K562 (cell line): ENCODE results near the gene ZBTB49. TPM values are rescaled to one million over a fixed set of nuclear protein-coding genes. Genes with fewer than 3 reads are reported as not detected.

Experiments
- ADNP ChIP-seq: fragments of 200-800 bp; sonication (Bioruptor generic); IDR thresholded peaks from 2 replicates; pipeline ENCODE4 v1.6.1; 2016; ENCODE audit warnings: missing genetic modification characterization, missing compliant biosample characterization
- DIDO1 ChIP-seq: fragments of 450-650 bp; IDR thresholded peaks from 2 replicates; pipeline ENCODE4 v1.6.1; 2016; ENCODE audit warnings: low read depth, missing biosample characterization, missing genetic modification characterization
- FOXM1 ChIP-seq, 2 experiments: fragments of 450-650 bp in 1 of 2; sonication (generic) in 1 of 2; formaldehyde crosslinking in 1 of 2; IDR thresholded peaks; 2 replicates each; pipeline versions ENCODE4 v1.6.1 to v1.9.0; 2017 to 2022; ENCODE audit warnings: low read depth in 2 of 2, mild to moderate bottlenecking in 2 of 2, missing genetic modification reagents in 1 of 2, moderate library complexity in 1 of 2
- GABPB2 ChIP-seq: fragments of 250-450 bp; sonication (Bioruptor Pico); conservative IDR thresholded peaks from 2 replicates; pipeline ENCODE4 v1.5.1; 2021; ENCODE audit warnings: mild to moderate bottlenecking
- HNRNPH1 ChIP-seq: fragments of 200-400 bp; formaldehyde crosslinking; optimal IDR thresholded peaks from 2 replicates; pipeline ENCODE3; 2017; ENCODE audit warnings: low read depth, mild to moderate bottlenecking, low read length, moderate library complexity
- HOXB6 ChIP-seq: fragments of 250-450 bp; sonication (Bioruptor Pico); IDR thresholded peaks from 2 replicates; pipeline ENCODE4 v1.5.1; 2022; ENCODE audit warnings: mild to moderate bottlenecking, borderline replicate concordance
- NCOR1 ChIP-seq: fragments of 450-650 bp; IDR thresholded peaks from 2 replicates; pipeline ENCODE4 v1.6.1; 2016; ENCODE audit warnings: mild to moderate bottlenecking, moderate library complexity
- NR2C2 ChIP-seq, 2 experiments: fragments of 200-800 bp in 1 of 2; sonication (Bioruptor generic) in 1 of 2; sonication (generic) in 1 of 2; formaldehyde crosslinking in 1 of 2; IDR thresholded peaks; 2 replicates each; pipeline versions ENCODE4 v1.6.1 to v1.8.0; 2016 to 2022; ENCODE audit warnings: mild to moderate bottlenecking in 1 of 2, missing compliant biosample characterization in 1 of 2, missing genetic modification characterization in 1 of 2, missing genetic modification reagents in 1 of 2
- NR4A1 ChIP-seq, 2 experiments: fragments of 250-450 bp in 1 of 2; fragments of 450-650 bp in 1 of 2; sonication (Bioruptor Pico) in 1 of 2; IDR thresholded peaks; 2 replicates each; pipeline versions ENCODE4 v1.4.0 to v1.6.1; 2016 to 2020; ENCODE audit warnings: mild to moderate bottlenecking in 2 of 2, missing compliant biosample characterization in 1 of 2, missing genetic modification characterization in 1 of 2, moderate library complexity in 1 of 2
- TRIM24 ChIP-seq, 2 experiments: fragments of 450-650 bp; IDR thresholded peaks; 2 replicates each; pipeline ENCODE4 v1.6.1; 2016
- ZNF143 ChIP-seq: sonication (generic); formaldehyde crosslinking; IDR thresholded peaks from 2 replicates; pipeline ENCODE4 v1.9.0; 2022; ENCODE audit warnings: mild to moderate bottlenecking, missing genetic modification reagents
- ZNF274 ChIP-seq: IDR thresholded peaks from 2 replicates; pipeline ENCODE4 v1.6.1; 2011; ENCODE audit warnings: low read depth, mild to moderate bottlenecking, low read length, moderate library complexity, borderline replicate concordance
- ZNF311 ChIP-seq: fragments of 250-450 bp; sonication (Bioruptor Pico); IDR thresholded peaks from 2 replicates; pipeline ENCODE4 v1.4.0; 2020; ENCODE audit warnings: mild to moderate bottlenecking, moderate library complexity
- ZNF766 ChIP-seq: fragments of 200-800 bp; sonication (Bioruptor generic); conservative IDR thresholded peaks from 2 replicates; pipeline ENCODE4 v1.6.1; 2016; ENCODE audit warnings: missing genetic modification characterization, missing compliant biosample characterization
- polyA plus RNA-seq, 8 experiments: library from polyadenylated mRNA; depleted of rRNA in 4 of 8; stranded (reverse) in 5 of 8; unstranded in 3 of 8; fragments of >200 nt; fragmentation: Nextera tagmentation in 2 of 8; fragmentation: Illumina TruSeq in 1 of 8; extraction: Ambion mirVana in 2 of 8; extraction: Trizol in 1 of 8; gene quantifications; 2 replicates each; pipeline versions ENCODE4 v1.2.1 to v1.2.3, GENCODE V29; 2011 to 2014; ENCODE audit warnings: inconsistent platforms in 1 of 8, missing spikeins in 1 of 8
- total RNA-seq, 7 experiments: library from RNA; depleted of rRNA in 6 of 7; stranded (reverse); fragments of >200 nt in 6 of 7; fragmentation: Illumina TruSeq in 2 of 7; extraction: Trizol in 2 of 7; gene quantifications; 2 replicates each; pipeline versions ENCODE4 v1.2.1 to v1.2.3, GENCODE V29; 2011 to 2021; ENCODE audit warnings: low replicate concordance in 1 of 7
- TF ChIP-seq, protein P1 (sequence below): fragments of 450-650 bp; IDR thresholded peaks from 2 replicates; pipeline ENCODE4 v1.6.1; 2017; ENCODE audit warnings: antibody characterized with exemption
- TF ChIP-seq, protein P2 (sequence below): fragments of 450-650 bp; formaldehyde crosslinking; IDR thresholded peaks from 2 replicates; pipeline ENCODE4 v1.4.0; 2022; ENCODE audit warnings: missing genetic modification characterization
- TF ChIP-seq, protein P3 (sequence below): sonication (generic); formaldehyde crosslinking; IDR thresholded peaks from 2 replicates; pipeline ENCODE4 v1.8.0; 2022; ENCODE audit warnings: missing genetic modification reagents, mild to moderate bottlenecking, borderline replicate concordance
- TF ChIP-seq, protein P4 (sequence below): sonication (generic); formaldehyde crosslinking; IDR thresholded peaks from 2 replicates; pipeline ENCODE4 v1.4.0; 2020; ENCODE audit warnings: mild to moderate bottlenecking, missing genetic modification reagents

The ZBTB49 gene
- total and polyA plus RNA-seq, 9 of the 15 experiments (the other 6 are each of a cell fraction or from before 2014, with no cell fraction given): 0.49 to 8.0 (median 4.2) TPM

GRCh38 chr4:4296283-4296846, 6.3 kb downstream of the ZBTB49 start (continued):
- TF ChIP-seq, protein P1, sequence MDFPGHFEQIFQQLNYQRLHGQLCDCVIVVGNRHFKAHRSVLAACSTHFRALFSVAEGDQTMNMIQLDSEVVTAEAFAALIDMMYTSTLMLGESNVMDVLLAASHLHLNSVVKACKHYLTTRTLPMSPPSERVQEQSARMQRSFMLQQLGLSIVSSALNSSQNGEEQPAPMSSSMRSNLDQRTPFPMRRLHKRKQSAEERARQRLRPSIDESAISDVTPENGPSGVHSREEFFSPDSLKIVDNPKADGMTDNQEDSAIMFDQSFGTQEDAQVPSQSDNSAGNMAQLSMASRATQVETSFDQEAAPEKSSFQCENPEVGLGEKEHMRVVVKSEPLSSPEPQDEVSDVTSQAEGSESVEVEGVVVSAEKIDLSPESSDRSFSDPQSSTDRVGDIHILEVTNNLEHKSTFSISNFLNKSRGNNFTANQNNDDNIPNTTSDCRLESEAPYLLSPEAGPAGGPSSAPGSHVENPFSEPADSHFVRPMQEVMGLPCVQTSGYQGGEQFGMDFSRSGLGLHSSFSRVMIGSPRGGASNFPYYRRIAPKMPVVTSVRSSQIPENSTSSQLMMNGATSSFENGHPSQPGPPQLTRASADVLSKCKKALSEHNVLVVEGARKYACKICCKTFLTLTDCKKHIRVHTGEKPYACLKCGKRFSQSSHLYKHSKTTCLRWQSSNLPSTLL: no peak
- TF ChIP-seq NCOR1 (no peak), ZNF274 (no peak), HNRNPH1 (no peak), FOXM1 (IDR thresholded peaks at IDR 0.05; ENCODE audit: low read depth) (no peak), FOXM1 (CRISPR knock-in tag; IDR thresholded peaks at IDR 0.05; ENCODE audit: low read depth) (no peak), NR2C2 (CRISPR knock-in tag; IDR thresholded peaks at IDR 0.05) (no peak), NR2C2 (tag; IDR thresholded peaks at IDR 0.05) (no peak), ZNF143 (CRISPR knock-in tag) (no peak), ADNP (tag) (no peak), ZNF766 (CRISPR knock-in tag) (peak; percentile 51; the same call in 1 of the 2 replicates), NR4A1 (CRISPR knock-in tag; IDR thresholded peaks at IDR 0.05) (no peak), NR4A1 (tag; IDR thresholded peaks at IDR 0.05) (no peak), DIDO1 (tag) (no peak), HOXB6 (CRISPR knock-in tag) (no peak), TRIM24 (IDR thresholded peaks at IDR 0.05) (no peak), GABPB2 (CRISPR knock-in tag) (no peak), ZNF311 (CRISPR knock-in tag) (no peak)
- TF ChIP-seq, protein P2, sequence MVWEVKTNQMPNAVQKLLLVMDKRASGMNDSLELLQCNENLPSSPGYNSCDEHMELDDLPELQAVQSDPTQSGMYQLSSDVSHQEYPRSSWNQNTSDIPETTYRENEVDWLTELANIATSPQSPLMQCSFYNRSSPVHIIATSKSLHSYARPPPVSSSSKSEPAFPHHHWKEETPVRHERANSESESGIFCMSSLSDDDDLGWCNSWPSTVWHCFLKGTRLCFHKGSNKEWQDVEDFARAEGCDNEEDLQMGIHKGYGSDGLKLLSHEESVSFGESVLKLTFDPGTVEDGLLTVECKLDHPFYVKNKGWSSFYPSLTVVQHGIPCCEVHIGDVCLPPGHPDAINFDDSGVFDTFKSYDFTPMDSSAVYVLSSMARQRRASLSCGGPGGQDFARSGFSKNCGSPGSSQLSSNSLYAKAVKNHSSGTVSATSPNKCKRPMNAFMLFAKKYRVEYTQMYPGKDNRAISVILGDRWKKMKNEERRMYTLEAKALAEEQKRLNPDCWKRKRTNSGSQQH (CRISPR knock-in tag): no peak
- TF ChIP-seq, protein P3, sequence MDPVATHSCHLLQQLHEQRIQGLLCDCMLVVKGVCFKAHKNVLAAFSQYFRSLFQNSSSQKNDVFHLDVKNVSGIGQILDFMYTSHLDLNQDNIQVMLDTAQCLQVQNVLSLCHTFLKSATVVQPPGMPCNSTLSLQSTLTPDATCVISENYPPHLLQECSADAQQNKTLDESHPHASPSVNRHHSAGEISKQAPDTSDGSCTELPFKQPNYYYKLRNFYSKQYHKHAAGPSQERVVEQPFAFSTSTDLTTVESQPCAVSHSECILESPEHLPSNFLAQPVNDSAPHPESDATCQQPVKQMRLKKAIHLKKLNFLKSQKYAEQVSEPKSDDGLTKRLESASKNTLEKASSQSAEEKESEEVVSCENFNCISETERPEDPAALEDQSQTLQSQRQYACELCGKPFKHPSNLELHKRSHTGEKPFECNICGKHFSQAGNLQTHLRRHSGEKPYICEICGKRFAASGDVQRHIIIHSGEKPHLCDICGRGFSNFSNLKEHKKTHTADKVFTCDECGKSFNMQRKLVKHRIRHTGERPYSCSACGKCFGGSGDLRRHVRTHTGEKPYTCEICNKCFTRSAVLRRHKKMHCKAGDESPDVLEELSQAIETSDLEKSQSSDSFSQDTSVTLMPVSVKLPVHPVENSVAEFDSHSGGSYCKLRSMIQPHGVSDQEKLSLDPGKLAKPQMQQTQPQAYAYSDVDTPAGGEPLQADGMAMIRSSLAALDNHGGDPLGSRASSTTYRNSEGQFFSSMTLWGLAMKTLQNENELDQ (CRISPR knock-in tag): no peak
- TF ChIP-seq, protein P4, sequence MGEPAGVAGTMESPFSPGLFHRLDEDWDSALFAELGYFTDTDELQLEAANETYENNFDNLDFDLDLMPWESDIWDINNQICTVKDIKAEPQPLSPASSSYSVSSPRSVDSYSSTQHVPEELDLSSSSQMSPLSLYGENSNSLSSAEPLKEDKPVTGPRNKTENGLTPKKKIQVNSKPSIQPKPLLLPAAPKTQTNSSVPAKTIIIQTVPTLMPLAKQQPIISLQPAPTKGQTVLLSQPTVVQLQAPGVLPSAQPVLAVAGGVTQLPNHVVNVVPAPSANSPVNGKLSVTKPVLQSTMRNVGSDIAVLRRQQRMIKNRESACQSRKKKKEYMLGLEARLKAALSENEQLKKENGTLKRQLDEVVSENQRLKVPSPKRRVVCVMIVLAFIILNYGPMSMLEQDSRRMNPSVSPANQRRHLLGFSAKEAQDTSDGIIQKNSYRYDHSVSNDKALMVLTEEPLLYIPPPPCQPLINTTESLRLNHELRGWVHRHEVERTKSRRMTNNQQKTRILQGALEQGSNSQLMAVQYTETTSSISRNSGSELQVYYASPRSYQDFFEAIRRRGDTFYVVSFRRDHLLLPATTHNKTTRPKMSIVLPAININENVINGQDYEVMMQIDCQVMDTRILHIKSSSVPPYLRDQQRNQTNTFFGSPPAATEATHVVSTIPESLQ: no peak
